Activated CD4-positive, alpha-beta T cell treated with anti-CD3 and anti-CD28 coated beads, Interleukin-2, amount 50 U/mL, for 4 hours (primary cell): ENCODE data around the gene EBF3.

ENCODE experiments used
- DNase-seq, 2 experiments: peaks; one replicate each; pipeline ENCODE4 v3.0.0-alpha.2; 2020

Gene EBF3

DNA sequence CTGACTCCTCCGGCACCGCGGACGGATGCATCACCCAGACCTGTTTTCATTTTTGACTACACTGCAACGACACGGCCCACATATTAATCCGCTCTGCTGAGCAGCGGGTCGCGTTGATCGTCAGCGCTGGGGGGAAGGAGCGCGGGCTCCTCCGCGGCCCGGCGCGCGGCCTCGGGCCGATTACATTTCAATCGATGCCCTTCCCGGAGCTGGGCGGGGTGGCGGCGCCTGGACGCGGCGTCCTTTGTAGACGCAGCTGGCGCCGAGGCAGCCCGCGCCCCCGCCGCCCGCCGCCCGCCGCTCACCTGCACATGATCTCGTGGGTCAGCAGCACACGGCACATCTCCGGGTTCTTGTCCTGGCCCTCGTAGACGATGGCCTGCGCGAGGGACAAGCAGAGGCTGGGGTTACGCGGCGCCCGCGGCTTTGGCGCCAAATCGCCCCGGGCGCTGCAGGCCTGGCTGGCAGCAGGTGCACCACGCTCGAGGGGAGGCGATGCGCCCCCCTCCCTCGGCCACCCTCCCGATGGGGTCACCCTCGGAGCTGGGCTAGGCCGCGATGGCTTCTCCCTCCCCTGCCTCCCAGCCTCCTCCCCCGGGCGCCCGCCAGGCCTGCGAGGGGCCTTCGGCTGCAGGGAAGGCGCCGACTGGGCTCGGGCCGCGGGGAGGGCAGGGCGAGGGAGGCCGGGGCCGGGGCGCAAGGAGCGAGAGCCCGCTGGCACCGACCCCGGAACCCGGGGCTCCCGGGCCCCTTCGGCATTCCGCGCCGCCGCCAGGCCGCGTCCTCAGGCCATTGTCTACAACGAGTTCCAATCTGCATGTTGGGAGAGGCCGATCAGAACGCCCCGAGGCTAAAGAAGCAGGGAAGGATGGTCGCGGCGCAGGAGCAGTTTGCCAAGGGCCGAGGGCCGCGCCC lies 5.2 kb downstream of the EBF3 start:
- DNase-seq: no peak

DNA sequence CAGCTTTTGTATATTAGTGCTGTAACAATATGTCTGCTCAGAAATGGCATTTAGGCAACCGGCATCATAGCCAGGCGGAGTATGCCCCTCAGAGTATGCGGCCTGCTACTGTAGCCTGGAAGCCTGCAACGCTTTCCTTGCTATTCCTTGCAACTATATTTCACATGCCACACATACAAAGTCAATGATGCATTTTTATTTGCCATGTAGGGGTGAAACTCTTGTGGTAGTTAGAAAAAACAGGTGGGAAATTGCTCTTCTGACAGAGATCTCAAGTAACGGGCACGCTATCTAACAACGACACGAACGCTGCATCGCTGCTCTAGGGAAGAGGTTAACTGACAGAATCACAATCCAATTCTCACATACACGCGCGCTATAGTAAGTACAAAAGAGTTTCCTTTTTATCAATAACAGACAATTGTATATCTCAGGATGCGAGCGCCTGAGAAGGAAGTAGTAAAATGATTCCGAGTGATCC lies 5.9 kb downstream of the EBF3 start:
- no peak for DNase-seq

DNA sequence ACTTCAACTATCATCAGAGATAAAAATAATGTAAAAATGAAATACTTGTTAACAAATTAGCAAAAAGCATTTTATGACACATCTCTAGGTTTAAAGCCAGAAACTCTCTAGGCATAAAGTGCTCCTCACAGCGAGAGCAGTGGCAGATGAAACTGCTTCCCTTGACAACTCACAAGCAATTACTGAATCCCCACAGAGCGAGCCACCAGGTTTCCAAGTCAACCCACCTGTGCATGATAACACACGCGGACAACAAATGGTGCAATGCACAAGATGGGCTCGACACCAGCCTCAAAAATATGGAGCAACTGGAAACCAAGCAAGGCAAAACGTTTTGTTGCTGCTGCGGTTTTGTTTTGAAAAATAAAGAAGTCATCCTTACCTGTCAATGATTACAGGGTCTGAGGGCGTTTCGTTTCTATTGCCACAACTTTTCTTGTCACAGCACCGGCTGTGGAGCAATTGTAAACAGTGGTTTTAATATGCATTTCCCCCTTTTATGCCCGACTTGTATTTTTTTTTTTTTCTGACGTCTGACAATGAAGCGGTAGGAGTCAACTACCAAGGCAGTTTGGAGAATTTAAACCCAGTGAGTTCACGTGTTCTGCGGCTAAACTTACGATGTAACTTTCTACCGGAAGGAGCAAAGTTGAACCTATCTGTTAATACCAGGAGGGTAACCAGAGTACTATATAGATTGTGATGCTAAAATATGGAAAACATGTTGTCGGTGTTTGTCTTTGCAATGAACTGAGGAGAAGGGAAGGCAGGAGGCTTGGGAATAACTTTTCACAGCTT lies 7.0 kb downstream of the EBF3 start:
- DNase-seq: no peak

DNA sequence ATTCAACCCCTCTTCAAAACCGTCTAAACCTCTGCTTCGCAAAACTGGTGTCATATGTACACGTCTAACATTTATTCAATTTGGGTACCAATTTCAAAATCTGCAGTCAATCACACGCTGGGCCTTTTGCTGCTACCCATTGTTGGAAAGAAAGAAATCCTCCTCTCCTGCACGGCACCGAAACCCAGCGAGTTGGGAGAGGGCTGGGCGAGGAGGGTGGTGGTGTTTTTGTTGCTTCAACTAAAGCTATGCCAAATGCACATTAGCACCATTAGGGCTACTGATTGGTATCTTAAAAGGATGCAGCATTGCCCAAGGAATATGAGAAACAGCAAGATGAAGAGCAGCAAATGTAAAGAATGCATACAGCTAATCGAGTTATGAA lies 7.8 kb downstream of the EBF3 start:
- no peak for DNase-seq

DNA sequence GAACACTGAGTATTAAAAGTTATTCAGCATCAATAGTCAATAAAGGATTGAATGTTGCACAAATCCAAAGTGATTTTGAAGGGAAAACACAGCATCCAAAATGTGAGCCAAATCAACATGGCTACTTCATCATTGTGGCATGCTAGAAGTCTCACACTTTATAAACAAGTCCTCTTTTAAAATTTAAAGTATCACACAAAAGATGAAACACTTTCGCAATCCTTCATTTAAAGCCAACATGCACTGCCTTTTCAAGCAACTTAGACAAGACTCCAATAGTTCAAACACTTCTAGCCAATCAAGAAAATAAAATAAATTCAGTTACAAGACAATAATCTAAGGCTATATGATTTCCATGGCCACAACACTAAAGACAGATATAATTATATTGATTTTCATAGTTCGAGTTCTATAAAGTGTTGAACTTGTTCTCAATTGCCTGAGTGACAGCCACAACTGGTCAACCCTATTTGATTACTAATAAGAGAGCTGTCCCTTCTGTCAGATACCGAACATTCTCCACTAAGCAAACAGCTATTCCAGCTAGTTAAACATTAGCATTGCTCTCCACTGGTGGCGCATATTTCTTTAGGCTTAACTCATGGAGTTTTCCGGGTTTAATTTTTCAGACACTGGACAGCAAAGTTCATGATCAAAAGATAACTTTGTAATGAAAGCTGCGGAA lies 8.3 kb downstream of the EBF3 start:
- DNase-seq: no peak

DNA sequence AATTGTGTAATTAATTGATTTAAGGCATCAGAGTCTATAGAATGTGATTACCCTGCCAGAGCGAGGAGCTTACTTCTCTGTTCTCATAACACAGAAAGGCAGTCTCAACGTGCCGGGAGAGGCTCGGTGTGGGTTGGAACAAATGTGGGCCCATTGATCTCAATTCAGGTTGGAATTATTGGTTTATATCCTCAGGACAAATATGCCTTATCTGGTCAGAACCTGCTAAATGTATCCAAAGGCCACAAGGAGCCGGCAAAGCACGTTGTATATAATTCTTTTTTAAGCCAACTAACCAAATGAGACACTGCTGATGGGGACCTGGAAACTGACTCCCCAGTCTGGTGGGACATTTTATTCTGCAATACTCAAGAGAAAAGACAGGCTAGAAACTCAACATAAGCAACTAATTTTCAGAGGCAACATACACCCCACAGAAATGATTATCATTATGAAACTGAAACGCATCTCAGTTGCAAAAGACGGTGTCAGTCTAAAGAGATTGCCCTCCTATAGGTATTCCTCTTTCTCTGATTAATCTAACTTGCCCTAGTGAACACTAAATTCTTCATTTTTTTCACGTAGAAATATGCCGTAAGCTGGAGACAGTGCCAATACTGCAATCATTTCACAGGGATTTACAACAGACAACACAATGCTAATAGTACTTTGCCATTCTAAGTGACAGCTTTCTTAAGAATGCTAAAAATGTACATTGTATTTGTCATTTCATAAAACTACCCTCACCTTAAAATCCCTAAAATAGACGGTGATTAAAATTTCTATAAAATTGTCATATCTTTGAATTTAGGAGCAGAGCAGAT lies 9.4 kb downstream of the EBF3 start:
- DNase-seq: no peak

DNA sequence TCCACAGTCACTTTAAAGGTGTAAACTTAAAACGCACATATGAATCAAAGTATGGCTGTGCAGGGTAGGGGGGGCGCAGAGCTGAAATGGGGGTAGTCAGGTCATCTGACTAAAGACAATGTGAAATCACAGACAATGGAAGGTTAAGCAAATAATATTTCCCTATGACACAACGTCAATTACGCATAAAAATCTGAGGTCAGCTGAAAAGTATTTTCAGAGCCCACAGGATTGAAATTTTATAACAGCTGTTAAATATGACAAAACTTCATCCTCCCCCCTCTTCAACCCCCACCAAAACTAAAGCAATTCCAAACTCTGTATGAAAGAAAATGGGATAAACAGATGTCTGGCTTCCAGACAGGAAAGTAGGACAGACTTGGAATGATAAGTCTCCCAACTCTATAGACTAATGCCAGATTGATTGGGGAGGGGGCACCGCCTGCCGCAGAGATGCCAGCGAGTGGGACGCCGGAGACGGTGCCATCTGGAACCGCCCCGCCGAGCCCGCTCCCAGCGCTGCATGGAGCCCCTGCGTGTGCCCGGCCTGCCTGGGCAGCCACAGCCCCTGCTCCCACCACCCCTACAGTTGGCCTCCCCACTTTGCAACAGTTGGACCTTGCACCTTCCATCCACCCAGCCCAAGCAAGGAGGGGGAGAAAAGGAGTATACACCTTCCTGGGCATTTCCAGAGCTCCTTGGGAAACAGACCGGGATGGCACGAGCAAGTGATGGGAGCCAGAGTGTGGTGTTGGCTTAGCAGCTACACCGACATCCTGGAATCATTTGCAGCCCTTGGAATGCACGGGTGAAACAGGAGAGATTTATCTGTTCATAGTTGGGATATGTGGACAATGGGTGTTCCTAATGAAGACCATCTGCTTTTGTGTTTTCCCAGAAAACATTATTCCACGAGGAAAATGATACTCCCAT lies 10.7 kb downstream of the EBF3 start:
- DNase-seq: no peak

DNA sequence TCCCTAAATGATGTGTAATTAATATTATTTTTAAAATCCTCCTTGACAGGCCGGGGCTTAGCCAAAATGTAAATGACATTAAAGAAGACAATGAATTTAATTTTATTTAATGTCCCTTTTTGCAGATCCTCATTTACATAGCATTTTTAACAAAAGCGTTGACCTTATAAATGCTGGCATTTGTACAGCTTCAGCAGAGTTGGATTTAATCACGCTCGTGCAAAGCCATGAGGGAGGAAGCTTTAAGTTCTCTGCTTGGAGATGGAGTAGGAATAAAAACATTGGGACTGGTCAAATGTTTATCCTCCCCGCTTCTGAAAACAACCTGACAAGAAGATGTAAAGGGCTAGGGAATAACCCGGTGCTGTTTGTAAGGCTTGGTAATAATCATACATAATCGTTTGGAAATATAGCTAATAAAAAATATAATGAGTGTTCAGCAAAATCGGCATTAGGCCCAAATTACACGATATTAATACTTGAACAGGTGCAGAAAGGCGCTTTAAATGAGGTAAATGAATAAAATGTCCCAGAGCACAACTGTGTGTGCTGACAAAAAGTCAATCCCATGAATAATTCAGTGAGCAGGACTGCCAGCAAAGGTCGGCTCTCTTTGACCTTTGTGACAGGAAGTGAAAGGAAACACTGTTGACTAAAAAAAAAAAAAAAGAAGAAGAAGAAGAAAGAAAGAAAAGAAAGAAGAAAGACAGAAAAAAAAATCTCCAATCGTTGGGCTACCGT lies 11.5 kb downstream of the EBF3 start:
- DNase-seq: no peak

DNA sequence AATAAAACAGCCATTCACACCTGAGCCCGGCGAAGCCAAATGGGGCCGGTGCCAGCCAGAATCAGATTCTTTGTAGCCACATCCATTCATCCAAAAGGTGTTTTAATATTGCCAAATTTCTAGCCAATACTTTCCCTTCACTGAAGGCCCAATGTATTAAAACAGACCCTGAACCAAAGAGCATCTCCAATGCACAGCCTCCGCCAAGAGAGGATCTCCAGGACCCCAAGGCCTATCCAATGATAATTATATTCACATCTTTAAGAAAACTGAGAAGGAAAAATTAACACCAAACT lies 12.2 kb downstream of the EBF3 start:
- DNase-seq: no peak

DNA sequence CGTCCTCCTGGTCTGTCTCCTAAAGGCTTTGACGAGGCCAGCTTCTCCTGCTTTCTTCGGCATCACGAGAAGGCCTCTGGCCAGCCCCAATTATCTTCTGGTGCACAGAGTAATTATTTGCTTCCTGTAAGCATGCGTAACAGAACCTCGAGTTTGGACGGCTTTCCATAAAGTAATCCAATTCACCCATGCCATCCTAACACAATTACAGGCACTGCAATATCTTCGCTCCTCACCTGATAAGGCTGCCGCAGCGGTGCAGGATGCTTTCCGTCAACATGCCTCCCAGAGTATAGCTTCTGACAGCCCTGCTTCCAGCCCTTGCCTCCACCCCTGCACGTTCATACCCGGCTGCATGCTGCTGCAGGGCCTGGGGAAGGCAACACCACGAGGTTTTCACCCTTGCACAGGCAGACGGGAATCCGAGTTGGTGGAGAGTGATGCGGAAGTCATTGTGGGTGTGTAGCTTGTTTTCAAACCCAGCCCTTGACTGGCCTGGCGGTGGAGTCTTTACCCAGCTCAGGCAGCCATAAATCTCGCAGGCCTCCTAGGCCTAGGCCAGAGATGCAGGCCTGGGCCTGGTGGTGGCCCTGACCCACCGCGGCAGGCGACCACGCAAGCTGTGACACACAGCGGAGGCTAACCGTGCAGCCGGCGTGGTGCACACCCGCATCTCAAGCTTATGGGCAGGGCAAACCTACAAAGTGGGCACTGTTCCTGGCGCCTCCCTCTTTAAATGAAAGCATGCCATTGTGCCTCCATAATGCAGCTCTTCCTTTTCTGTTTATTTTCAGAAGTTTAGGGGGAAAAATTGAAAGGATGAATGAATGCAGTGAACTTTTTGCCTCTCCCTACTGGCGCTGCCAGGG lies 12.7 kb downstream of the EBF3 start:
- no peak for DNase-seq

DNA sequence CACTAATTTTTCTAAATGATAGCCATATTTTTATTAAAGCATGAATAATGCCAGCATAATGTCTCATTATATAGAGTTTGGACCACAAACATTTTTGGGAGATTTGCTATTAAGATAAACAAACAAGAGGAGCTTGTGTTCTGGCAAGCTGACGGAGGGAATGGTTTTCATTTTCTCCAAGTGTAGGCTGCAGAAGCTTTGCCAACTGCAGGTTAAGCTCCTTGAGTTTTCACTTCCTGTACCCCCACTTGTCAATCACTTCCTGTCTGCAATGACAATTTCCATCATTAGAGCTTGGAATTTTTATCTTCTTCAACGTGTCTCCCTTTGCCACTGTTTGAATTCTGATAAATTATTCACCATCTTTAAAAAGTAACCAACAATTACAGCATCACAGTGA lies 13.4 kb downstream of the EBF3 start:
- DNase-seq: no peak

DNA sequence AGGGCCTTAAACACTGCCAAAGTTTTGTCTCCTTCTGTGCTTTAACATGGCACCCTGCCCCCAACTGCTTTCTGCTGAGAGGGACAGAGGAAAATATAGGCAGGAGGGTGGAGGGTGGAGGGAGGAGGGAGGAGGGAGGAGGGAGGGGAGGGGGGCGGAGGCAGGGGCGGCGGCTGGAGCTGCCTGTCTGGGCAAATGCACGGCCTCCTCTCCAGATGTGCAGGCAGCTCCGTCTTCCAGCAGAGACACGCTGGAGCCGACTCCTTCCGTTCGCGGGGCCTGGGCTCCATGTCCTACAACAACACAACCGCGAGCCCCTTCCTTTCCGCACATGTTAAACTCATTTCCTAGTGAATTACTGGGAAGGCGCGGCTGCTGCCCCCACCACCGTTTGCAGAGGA lies 14.2 kb downstream of the EBF3 start:
- no peak for DNase-seq

DNA sequence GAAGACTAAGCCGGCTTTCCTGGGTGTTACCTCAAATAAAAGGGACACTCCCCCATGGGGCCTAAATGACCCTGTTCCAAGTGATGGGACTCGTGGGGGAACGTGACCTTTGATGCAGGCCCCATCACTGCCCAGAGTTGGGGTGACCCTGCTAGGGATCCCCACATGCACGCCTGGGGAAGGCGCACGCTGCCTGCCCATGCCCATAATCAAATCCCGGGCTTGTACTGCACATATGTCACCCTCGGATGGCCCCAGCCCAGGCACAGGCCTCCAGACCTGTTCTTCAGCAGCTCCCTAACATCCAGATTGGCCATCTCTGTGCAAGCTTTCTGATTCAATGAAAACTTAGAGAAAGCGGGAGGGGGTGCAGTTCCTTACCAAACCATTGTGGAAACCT lies 14.7 kb downstream of the EBF3 start:
- DNase-seq: no peak

DNA sequence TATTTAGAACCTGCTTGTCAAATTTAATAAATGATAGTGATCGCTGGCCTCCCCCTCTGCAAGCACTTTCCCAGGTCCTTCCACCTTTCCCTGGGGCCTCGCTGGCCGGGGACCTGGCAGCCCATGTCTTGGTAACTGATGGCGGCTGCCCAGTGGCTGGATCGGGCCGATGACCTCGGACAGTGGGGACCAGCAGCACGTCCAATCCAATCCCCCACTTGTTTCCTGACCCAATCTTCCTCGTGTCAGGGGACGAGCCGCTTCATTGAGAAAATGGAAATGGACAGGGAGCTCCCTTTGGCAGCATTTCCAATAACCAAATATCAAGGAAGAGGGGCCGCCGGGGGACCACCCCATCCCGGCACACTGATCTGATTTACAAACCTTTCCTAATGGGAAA lies 17.2 kb downstream of the EBF3 start:
- DNase-seq: no peak

DNA sequence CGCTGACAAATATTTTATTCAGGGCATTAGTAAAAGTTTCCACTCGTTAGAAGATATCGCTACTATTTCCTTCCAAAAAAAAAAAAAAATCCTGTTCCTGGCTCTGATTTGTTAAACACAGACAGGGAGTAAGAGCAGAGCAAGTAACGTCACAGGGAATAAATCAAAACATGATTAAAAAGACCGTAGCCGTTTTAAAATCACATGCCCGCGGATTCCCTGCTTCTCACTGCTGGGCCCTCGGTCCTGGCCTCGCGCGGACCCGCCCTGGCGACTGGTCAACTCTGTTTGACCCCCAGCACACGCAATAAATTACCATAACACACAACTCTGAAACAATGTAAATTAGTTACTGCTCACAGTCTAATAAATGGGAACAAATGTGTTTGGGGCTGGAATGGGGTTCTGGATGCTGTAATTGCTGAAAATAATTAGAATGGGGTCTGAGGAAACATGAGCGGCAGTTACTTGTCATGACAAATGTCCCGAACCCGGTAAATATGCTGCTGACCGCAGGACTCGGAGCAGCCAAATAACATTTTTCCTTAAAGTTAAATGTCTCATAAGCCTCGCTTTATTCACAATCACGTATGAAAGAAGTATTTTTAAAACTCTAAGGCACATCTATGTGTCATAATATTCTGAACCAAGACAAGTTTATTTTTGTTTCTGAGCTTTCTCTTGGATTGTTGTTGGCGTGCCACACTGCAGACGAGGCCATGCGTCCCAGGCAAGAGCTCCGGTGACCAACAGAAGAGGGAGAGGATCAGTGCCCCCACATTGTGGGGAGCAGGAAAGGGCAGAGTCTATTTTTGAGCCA lies 17.9 kb downstream of the EBF3 start:
- no peak for DNase-seq

DNA sequence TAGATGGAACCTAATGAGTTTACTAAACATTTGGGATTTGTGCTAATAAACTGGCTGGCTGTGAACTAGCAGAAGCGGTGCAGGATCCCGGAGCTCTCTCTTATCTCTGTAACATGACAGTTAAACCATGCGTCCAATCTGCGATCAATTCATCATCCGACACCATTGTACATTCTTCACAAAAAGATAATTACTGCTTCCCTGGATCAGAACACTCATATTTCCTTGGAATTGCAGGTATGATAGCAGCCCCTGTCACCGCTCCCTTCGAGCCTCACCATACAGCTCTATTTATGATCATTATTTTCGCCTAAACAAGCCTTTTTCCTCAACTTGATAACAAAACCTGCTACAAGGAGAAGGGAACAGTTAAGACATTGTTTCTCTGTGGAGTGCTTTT lies 18.5 kb downstream of the EBF3 start:
- DNase-seq: no peak

DNA sequence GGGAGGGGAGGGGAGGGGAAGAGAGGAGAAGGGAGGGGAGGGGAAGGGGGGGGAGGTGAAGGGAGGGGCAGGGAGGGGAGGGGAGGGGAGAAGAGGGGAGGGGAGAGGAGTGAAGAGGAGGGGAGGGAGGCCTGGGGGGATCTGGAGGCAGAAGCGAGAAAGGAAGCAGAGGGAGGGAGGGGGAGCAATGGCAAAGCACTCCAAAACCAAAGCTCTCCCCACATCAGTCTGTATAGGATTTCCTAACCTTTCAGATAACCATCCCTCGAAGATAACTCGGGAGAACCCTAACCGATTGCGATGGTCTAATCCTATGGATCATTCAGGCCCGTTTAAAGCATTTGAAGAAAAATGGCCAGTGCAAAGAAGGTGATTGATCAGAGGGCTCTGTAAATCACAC lies 19.0 kb downstream of the EBF3 start:
- DNase-seq: no peak

DNA sequence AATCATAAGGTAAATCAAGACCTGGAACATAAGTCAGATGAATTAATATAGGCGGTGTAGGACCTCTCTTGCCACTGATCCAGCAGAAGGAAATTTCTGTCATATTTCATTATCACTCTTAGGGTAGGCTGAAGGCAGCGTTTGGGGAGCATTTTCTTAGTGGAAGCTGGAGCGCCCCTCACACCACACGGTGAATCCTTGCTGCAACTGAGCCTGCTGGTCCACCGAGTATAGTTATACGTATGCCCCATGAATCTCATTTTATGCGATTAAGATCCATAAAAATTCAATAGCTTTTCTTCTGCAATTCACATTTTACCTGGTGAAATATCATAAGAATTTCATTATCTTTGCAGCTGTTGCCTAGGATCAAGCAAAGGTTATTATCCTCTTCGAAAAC lies 19.6 kb downstream of the EBF3 start:
- no peak for DNase-seq
